Activated naive CD4-positive, alpha-beta T cell treated with anti-CD3 and anti-CD28 coated beads, Interleukin-2, amount 10 ng/mL, durations not matched to agents 7 days and 5 days (primary cell): ENCODE results near the gene RNF4.

Experiments
- CTCF ChIA-PET: fragments of 350-600 bp; sonication (Branson Sonifier 250); formaldehyde crosslinking; loops from one replicate; lab custom pipeline; 2021; ENCODE audit warnings: antibody characterized with exemption; lab: Charles Lee
- DNase-seq: peaks from one replicate; pipeline ENCODE4 v3.0.0-alpha.2; 2020
- H3K27ac Mint-ChIP-seq: one replicate; pipeline ENCODE4 v1.8.0; 2021; ENCODE audit warnings: mild to moderate bottlenecking, moderate library complexity, mixed read lengths
- H3K27me3 Mint-ChIP-seq: one replicate; pipeline ENCODE4 v1.8.0; 2021; ENCODE audit warnings: mild to moderate bottlenecking, mixed read lengths
- H3K36me3 Mint-ChIP-seq: one replicate; pipeline ENCODE4 v1.8.0; 2021; ENCODE audit warnings: mixed read lengths
- H3K4me1 Mint-ChIP-seq: one replicate; pipeline ENCODE4 v1.8.0; 2021; ENCODE audit warnings: mixed read lengths
- H3K4me3 Mint-ChIP-seq: one replicate; pipeline ENCODE4 v1.8.0; 2021; ENCODE audit warnings: mild to moderate bottlenecking, moderate library complexity, mixed read lengths
- H3K9me3 Mint-ChIP-seq: one replicate; pipeline ENCODE4 v1.8.0; 2021; ENCODE audit warnings: mixed read lengths

RNF4 gene

DNA sequence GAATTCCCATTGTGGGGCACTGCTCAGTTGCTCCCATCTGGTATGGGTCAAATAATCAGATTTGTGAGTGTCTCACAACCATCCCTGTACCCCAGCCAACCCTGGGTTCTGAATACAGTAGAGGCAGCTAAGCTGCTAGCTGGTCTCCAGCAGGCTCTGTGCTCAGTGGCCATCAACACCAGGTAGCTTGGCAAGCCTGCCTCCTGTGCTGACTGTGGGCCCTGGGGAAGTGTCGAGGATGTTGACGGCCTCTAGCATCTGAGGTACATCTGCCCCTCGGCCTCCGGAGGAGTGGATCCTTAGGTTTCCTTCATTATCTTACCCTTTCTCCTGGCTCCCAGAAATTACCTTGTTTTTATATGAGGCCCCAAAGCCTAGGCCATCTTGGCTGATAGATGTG is 13.3 kb downstream of the RNF4 start:
- no peak for DNase-seq
- no peaks in the 10 kb centered on the region for H3K9me3 Mint-ChIP-seq
- H3K36me3 Mint-ChIP-seq: peaks cover 26% of the 10 kb centered on the region
- H3K27ac Mint-ChIP-seq: peak overlapping the region; percentile 85
- CTCF ChIA-PET: no interaction called here
- H3K4me3 Mint-ChIP-seq: no peak overlapping the region
- H3K27me3 Mint-ChIP-seq: no peaks in the 10 kb centered on the region
- H3K4me1 Mint-ChIP-seq: peaks cover 90% of the 10 kb centered on the region

DNA sequence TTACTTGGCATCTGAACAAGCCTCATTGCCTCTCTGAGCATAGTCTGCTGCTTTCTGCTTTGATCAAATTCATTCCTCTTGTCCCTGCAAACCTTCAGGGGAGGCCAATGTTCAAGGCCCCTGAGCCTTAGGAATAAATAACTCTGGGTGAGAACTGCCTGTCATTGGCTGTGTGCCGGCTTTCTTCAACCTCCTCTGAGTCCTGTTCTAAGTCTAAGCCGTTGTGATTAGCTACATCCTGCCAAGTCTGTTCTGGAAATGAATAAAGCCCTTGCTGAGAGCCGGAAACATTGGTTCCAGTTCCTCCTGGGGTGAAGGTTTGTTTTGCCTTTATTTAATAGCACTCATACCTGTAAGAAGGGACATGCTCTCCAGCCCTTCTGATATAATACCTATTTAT is 13.8 kb downstream of the RNF4 start:
- H3K4me3 Mint-ChIP-seq: peak overlapping the region; percentile 32
- H3K9me3 Mint-ChIP-seq: no peaks in the 10 kb centered on the region
- no peaks in the 10 kb centered on the region for H3K27me3 Mint-ChIP-seq
- CTCF ChIA-PET: no interaction called here
- H3K4me1 Mint-ChIP-seq: peaks cover 88% of the 10 kb centered on the region
- peak overlapping the region; percentile 85 for H3K27ac Mint-ChIP-seq
- peak; percentile 29 for DNase-seq
- peaks cover 23% of the 10 kb centered on the region for H3K36me3 Mint-ChIP-seq

DNA sequence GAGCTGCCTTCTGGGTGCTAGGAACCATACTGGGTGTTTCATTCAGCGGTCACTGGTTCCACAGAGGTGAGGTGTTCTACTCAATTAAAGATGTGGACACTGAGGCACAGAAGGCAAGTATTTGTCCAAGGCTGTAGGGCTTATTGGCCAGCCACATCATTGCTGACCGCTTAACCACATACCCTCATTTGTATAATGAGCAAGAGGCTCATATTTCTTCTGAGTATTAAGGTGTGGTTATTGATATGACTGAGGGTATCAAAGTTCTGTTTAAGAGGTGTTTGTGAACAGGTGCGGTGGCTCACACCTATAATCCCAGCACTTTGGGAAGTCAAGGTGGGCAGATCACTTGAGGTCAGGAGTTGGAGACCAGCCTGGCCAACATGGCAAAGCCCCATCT is 14.3 kb downstream of the RNF4 start:
- Mint-ChIP-seq H3K27me3 (no peaks in the 10 kb centered on the region), H3K27ac (no peak overlapping the region), H3K36me3 (peaks cover 19% of the 10 kb centered on the region), H3K4me3 (no peak overlapping the region), H3K9me3 (no peaks in the 10 kb centered on the region), H3K4me1 (peaks cover 87% of the 10 kb centered on the region)
- CTCF ChIA-PET: no interaction called here
- no peak for DNase-seq

DNA sequence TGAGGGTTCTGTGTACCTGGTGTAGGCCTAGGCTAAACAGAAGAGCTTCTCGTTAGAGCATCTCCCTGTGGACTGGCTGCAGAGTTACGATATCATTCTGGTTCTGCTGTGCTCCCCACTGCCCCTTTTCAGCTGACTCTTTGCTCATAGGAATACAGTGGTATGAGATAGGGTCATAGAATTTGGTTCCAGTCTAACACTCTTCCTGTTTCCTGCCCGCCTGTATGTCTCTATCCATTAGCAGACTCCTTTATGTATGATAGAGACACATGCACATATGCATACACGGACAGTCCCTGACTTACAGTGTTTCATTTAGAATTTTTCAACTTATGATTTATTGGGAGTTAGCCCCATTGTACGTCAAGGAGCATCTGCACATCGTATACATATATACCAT is 15.3 kb downstream of the RNF4 start:
- H3K9me3 Mint-ChIP-seq: no peaks in the 10 kb centered on the region
- peak overlapping the region; percentile 84 for H3K27ac Mint-ChIP-seq
- CTCF ChIA-PET: no interaction called here
- no peak for DNase-seq
- no peaks in the 10 kb centered on the region for H3K27me3 Mint-ChIP-seq
- H3K4me1 Mint-ChIP-seq: peaks cover 80% of the 10 kb centered on the region
- peaks cover 19% of the 10 kb centered on the region for H3K36me3 Mint-ChIP-seq
- no peak overlapping the region for H3K4me3 Mint-ChIP-seq

DNA sequence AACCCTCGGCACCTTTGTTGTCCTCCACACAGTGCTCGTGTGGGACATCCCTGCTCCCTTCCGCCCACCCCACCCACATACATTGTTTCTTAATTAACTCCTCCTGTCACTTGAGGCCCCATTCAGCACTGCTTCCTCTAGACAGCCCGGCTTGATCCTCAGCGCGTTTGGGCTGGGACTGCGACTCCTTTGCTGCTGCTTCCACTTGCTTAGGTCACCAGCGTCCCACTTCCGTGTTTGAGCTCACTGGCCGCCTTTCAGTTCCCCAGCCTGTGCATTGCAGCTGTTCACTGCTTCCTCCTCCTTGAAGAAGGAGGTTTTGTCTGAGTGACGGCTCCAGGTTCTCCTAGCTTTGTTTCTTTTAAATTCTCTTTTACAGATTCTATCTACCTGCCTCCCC is 16.1 kb downstream of the RNF4 start:
- H3K36me3 Mint-ChIP-seq: peaks cover 16% of the 10 kb centered on the region
- CTCF ChIA-PET: interaction anchor here (0.8 to 1.1 kb wide), 3 partner anchors 16 to 43 kb away, joined by 3 read pairs; partner anchors contain the start of gene RNF4
- DNase-seq: peak; percentile 88

DNA sequence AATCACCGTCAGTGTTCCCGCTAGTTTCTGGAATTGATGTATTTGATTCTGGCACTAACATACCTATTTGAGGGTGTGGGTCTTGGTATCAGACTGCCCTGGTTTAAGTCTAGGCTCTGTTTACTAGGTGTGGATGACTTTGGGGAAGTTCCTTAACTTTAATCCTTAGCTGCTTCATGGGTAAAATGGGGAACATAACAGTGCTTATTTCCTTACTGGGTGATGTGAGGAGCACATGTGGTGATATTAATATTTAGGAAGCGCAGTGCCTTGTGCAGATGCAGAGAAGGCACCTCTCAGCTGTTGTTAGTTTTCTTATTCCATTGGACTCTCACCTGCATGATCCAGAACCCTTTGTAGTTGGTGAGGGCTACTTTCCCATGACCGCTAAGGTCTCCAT is 17.1 kb downstream of the RNF4 start:
- peak overlapping the region; percentile 45 for H3K27ac Mint-ChIP-seq
- no peaks in the 10 kb centered on the region for H3K9me3 Mint-ChIP-seq
- CTCF ChIA-PET: interaction anchor here (1.1 kb wide), 2 partner anchors 17 to 44 kb away, joined by 3 read pairs; partner anchors contain the start of gene RNF4

More for the DNA sequence above, 16.1 kb downstream of the RNF4 start:
- Mint-ChIP-seq H3K27ac (peak overlapping the region; percentile 84), H3K27me3 (no peaks in the 10 kb centered on the region), H3K9me3 (no peaks in the 10 kb centered on the region), H3K4me1 (peaks cover 72% of the 10 kb centered on the region), H3K4me3 (peak overlapping the region; percentile 35)

DNA sequence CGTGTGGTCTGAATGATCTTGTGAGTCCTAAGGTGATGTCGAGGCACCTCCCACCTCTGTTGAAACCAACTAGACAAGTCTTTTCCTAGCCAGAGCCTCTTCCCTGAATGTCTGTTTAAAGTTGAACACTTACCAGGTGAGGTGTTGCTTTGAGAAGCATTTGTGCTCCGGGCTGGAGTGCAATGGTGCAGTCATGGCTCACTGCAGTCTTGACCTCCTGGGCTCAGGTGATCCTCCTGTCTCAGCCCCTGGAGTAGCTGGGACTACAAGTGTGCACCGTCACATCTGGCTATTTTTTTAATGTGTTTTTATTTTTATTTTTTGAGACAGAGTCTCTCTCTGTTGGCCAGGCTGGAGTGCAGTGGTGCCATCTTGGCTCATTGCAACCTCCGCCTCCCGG is 18.1 kb downstream of the RNF4 start:
- CTCF ChIA-PET: no interaction called here
- Mint-ChIP-seq H3K9me3 (no peaks in the 10 kb centered on the region), H3K27ac (peak overlapping the region; percentile 42), H3K36me3 (peaks cover 24% of the 10 kb centered on the region), H3K4me3 (no peak overlapping the region), H3K4me1 (peaks cover 60% of the 10 kb centered on the region), H3K27me3 (no peaks in the 10 kb centered on the region)
- no peak for DNase-seq

More for the DNA sequence above, 17.1 kb downstream of the RNF4 start:
- no peak overlapping the region for H3K4me3 Mint-ChIP-seq
- peaks cover 70% of the 10 kb centered on the region for H3K4me1 Mint-ChIP-seq
- peaks cover 23% of the 10 kb centered on the region for H3K36me3 Mint-ChIP-seq
- no peak for DNase-seq
- H3K27me3 Mint-ChIP-seq: no peaks in the 10 kb centered on the region

DNA sequence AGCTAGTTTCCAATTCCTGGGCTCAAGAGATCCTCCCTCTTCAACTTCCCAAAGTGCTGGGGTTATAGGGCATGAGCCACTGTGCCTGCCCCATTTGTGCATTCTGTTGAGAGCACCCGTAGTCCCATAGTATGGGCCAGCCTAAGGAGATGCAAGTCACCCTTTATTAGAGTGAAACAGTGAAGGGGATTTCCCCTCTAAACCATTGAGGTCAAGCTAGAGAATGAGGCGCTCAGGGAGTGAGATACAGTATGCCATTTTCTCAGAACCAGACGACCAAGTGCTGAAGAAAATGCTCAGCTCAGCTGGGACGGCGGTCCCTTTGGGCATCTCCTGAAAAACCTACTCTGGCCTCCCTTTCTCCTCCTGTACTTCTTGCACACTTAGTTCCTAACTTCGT is 18.7 kb downstream of the RNF4 start:
- no peak for DNase-seq
- H3K9me3 Mint-ChIP-seq: no peaks in the 10 kb centered on the region
- no peak overlapping the region for H3K4me3 Mint-ChIP-seq
- H3K27ac Mint-ChIP-seq: no peak overlapping the region
- H3K36me3 Mint-ChIP-seq: peaks cover 28% of the 10 kb centered on the region
- peaks cover 56% of the 10 kb centered on the region for H3K4me1 Mint-ChIP-seq
- CTCF ChIA-PET: no interaction called here
- H3K27me3 Mint-ChIP-seq: no peaks in the 10 kb centered on the region

DNA sequence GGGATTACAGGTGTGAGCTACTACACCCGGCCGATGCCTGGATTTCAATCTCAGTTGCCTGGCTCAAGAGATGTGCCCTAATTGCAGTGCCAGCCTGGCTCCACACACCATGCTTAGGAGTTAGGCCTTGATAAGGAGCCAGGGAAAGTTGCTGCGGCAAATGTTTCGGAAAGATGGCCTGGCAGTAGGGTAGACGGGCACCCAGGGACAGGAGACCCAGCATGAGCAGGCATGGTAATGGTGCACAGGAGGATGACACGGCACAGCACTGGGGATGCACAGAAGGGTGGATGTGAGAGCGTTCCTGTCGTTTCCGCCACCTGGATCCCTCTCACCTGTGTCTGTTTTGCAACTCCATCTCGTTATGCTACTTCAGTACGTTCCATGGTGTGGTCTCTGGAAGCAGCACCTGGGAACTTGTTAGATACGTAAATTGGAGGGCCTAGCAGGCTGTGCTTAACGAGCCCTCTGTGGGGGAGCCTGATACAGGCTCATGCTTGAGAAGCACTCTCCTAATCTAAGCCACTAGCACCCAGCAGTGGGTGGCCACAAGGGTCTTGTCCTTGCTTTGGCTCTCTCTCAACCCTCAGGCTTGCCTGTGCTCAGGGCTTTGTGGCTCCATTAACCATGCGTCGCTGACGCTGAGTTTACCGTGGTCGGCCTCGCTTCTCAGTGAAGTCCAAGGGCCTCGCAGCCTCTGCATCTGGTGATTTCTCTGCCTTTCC is 20.3 kb downstream of the RNF4 start:
- Mint-ChIP-seq H3K4me3 (no peak overlapping the region), H3K36me3 (peaks cover 35% of the 10 kb centered on the region), H3K4me1 (peaks cover 49% of the 10 kb centered on the region), H3K9me3 (no peaks in the 10 kb centered on the region), H3K27me3 (no peaks in the 10 kb centered on the region), H3K27ac (no peak overlapping the region)
- DNase-seq: no peak
- CTCF ChIA-PET: no interaction called here

DNA sequence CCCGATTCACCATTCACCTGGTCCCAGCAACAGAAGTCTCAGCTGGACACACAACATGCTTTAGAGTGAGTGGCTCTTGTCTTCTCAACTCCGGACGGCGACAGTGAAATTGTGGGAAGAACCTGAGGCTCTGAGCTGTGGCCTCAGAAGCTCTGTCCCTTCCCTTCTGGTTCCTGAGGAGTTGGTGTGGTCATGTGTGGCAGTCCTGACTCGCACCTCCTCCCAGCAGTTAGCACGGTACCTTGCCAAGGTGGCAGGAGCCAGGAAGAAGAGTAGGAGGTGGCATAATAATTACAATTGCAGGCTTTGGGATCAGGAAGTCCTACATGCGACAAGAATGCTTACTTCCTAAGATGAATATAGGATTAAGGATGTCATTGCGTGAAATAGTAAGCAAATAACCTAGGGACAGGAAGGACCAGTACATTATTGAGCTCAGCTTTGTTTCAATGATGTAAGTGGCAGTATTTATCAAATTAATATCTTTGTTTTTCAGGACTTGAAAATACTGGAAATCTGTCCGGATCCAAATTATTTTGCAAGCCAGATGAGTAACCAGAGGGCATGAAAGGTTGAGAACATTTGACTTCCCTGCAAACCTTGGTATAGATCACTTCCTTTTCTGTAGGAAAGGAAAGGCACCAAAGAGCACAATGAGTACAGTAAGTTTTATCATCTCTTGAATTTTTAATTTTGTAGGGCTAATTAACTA is 21.1 kb downstream of the RNF4 start:
- DNase-seq: no peak
- Mint-ChIP-seq H3K27ac (no peak overlapping the region), H3K9me3 (no peaks in the 10 kb centered on the region), H3K4me3 (no peak overlapping the region), H3K36me3 (peaks cover 36% of the 10 kb centered on the region), H3K4me1 (peaks cover 41% of the 10 kb centered on the region), H3K27me3 (no peaks in the 10 kb centered on the region)
- CTCF ChIA-PET: no interaction called here

DNA sequence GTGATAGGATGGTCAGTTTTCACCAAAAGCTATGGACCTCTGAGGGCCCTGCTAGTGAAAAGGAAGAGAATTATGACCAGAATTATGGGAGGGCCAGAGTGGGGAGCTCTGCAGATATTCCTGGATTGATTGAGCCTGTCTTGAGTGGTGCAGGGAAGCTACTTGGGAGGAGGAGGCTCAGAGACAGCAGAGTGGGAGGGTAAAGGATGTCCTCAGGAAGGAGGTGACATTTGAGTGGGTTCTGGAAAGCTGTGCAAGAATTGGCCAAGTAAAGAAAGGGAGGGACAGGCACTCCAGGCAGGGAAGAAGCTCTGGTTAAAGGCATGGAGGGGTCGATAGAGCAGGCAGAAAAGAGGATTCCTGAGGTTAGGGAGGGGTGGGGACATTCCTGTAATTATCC is 24.1 kb downstream of the RNF4 start:
- peak overlapping the region; percentile 30 for H3K27ac Mint-ChIP-seq
- no peak for DNase-seq
- H3K4me1 Mint-ChIP-seq: peaks cover 16% of the 10 kb centered on the region
- no peaks in the 10 kb centered on the region for H3K27me3 Mint-ChIP-seq
- no peaks in the 10 kb centered on the region for H3K9me3 Mint-ChIP-seq
- CTCF ChIA-PET: interaction anchor here (1.1 kb wide), 1 partner anchor 24 kb away, joined by 4 read pairs; the partner anchor contains the start of gene RNF4
- H3K4me3 Mint-ChIP-seq: no peak overlapping the region
- H3K36me3 Mint-ChIP-seq: peaks cover 56% of the 10 kb centered on the region

DNA sequence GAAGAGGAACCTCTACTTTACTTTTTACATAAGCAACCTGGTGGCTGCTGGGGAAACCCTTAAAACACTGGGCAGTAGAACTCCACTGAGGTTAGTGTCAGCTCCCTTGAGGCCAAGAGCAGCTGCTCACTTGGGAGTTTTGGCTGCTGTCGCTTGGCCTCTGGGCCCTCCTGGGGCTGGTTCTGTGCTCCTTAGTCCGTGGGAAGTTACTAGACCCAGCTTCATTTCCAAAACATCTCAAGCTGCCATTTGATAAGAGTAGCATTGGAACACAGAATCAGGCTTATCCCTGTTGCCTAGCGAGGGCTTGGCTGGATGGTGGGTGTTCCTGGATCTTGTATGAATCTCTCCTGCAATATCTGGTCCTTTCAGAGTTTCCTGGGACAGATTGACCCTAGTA is 26.1 kb downstream of the RNF4 start:
- no peak for DNase-seq
- Mint-ChIP-seq H3K27ac (no peak overlapping the region), H3K27me3 (no peaks in the 10 kb centered on the region), H3K4me3 (no peak overlapping the region), H3K4me1 (peaks cover 12% of the 10 kb centered on the region), H3K36me3 (peaks cover 60% of the 10 kb centered on the region), H3K9me3 (no peaks in the 10 kb centered on the region)
- CTCF ChIA-PET: no interaction called here

DNA sequence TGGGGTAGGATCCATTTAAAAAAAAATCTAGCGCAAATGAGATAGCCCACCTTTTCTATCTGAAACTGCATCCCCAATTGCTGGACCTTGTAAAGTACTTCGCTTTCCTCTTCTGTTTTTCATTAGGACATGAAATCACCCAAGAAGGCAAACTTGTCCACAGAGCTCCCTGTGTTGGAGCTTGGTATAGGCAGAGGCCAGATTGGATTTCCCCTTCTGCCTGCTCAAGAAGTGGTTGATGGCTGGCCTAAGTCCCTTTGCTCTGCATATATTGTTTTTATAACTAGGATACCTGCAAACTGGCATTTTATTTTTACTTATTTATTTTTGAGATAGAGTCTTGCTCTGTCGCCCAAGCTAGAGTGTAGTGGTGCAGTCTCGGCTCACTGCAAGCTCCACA is 28.4 kb downstream of the RNF4 start:
- CTCF ChIA-PET: no interaction called here
- no peaks in the 10 kb centered on the region for H3K27me3 Mint-ChIP-seq
- no peaks in the 10 kb centered on the region for H3K9me3 Mint-ChIP-seq
- H3K4me3 Mint-ChIP-seq: no peak overlapping the region
- H3K27ac Mint-ChIP-seq: no peak overlapping the region
- peaks cover 61% of the 10 kb centered on the region for H3K36me3 Mint-ChIP-seq
- no peak for DNase-seq
- H3K4me1 Mint-ChIP-seq: peaks cover 7% of the 10 kb centered on the region

DNA sequence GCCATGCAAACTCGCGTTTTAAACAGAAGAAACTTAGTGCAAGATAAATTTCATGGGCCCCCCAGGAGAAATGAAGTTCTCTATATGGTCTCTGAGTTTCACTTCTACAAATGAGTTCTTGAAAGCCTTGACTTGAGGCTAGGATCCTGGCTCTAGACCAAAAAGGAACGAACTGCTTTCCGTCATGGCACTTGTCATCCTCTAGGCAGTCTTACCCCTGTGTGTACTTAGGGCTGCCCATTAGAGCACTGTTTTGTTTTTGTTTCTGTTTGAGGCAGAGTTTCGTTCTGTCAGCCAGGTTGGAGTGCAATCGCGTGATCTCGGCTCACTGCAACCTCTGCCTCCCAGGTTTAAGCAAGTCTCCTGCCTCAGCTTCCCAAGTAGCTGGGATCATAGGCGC is 29.0 kb downstream of the RNF4 start:
- Mint-ChIP-seq H3K9me3 (no peaks in the 10 kb centered on the region), H3K27me3 (no peaks in the 10 kb centered on the region), H3K4me3 (no peak overlapping the region), H3K27ac (no peak overlapping the region), H3K4me1 (peaks cover 2% of the 10 kb centered on the region), H3K36me3 (peaks cover 55% of the 10 kb centered on the region)
- CTCF ChIA-PET: no interaction called here
- no peak for DNase-seq

DNA sequence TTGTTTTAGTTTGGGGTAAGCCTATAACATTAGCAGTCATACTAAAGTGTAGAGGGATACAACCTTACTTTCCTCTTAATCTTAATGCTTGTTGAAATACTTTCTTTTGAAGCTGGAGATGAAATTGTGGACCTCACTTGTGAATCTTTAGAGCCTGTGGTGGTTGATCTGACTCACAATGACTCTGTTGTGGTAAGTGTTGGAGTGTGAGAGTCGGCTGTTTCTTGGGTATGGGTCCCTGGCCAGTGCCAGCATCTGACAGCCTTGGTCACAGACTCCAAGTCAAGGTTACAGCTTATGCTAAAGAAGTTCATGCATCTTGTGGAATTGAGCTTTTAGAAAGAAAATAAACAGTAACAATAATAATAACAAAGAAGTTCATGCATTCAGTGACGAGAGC is 31.6 kb downstream of the RNF4 start:
- peaks cover 56% of the 10 kb centered on the region for H3K36me3 Mint-ChIP-seq
- no peak for DNase-seq
- CTCF ChIA-PET: no interaction called here

More for the DNA sequence above, 31.6 kb downstream of the RNF4 start:
- no peaks in the 10 kb centered on the region for H3K4me1 Mint-ChIP-seq
- H3K27me3 Mint-ChIP-seq: no peaks in the 10 kb centered on the region
- H3K27ac Mint-ChIP-seq: peak overlapping the region; percentile 58
- H3K9me3 Mint-ChIP-seq: no peaks in the 10 kb centered on the region
- H3K4me3 Mint-ChIP-seq: no peak overlapping the region
